Stomach smooth muscle (tissue), 2 donors: ENCODE results near the gene AIP.
"Not testable (repeated sequence)": the region's sequence is repeated elsewhere in the genome, so short reads cannot be mapped to it uniquely, and the experiment has no call there.

Experiments
- H3K27ac ChIP-seq: one replicate; pipeline ENCODE4 v1.7.0; 2013; ENCODE audit warnings: mild to moderate bottlenecking, low read length, inconsistent platforms
- H3K27me3 ChIP-seq, 2 donors: one replicate each; pipeline ENCODE4 v1.7.0; 2013; ENCODE audit warnings: low read length in 2 of 2; ENCODE audit not compliant: insufficient read depth in 2 of 2, control insufficient read depth in 1 of 2
- H3K36me3 ChIP-seq, 2 donors: one replicate each; pipeline ENCODE4 v1.7.0; 2013; ENCODE audit warnings: low read length in 2 of 2; ENCODE audit not compliant: control insufficient read depth in 2 of 2, insufficient read depth in 2 of 2
- H3K4me1 ChIP-seq: one replicate; pipeline ENCODE4 v1.7.0; 2013; ENCODE audit warnings: low read length; ENCODE audit not compliant: control insufficient read depth, insufficient read depth
- H3K4me3 ChIP-seq, 2 donors: one replicate each; pipeline ENCODE4 v1.7.0; 2013; ENCODE audit warnings: low read length in 2 of 2
- H3K9ac ChIP-seq, 2 donors: one replicate each; pipeline ENCODE4 v1.7.0; 2013; ENCODE audit warnings: low read length in 2 of 2, mild to moderate bottlenecking in 1 of 2
- H3K9me3 ChIP-seq, 2 donors: one replicate each; pipeline ENCODE4 v1.7.0; 2013; ENCODE audit warnings: low read length in 2 of 2; ENCODE audit not compliant: control insufficient read depth in 2 of 2
- donor health status: healthy.
- donor health status: Pancreatic carcinoma.

Gene AIP

DNA sequence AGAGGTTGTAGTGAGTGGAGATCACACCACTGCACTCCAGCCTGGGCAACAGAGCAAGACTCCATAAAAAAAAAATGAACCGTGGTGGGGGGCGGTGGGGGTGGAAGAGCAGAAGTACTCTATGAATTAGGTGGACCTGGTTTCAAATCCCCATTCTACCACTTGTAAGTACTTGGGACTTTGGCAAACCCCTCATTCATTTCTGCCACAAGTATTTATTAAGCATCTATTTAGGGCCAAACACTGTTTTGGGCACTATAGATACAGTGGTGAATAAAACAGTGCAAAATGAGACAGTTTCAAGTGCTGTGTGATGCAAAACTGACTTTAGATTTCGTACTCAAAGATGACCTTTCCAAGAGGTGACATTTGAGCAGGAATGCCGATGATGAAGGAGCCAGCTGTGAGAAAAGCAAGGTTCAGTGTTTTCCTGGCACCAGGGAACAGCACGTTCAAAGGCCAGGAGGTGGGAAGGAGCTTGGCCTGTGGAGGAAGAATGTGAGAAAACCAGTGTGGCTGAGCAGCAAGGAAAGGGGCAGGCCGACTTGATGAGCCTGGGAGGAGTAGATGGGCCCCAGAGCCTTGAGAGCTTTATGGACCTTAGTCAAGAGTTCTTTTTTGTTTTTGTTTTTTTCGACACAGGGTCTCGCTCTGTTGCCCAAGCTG lies 12.4 kb upstream of the AIP start:
- Histone ChIP-seq H3K4me1 (peaks cover 24% of the 10 kb centered on the region), H3K4me3 (no peak overlapping the region), H3K9ac (no peak overlapping the region), H3K27ac (no peak overlapping the region), H3K36me3 (no peaks in the 10 kb centered on the region), H3K9me3 (no peaks in the 10 kb centered on the region), H3K27me3 (no peaks in the 10 kb centered on the region)

GRCh38 chr11:67472882-67473281 lies 9.9 kb upstream of the AIP start:
- H3K27me3 ChIP-seq, result no peaks in the 10 kb centered on the region
- no peaks in the 10 kb centered on the region for H3K9me3 ChIP-seq
- H3K9ac ChIP-seq, result no peak overlapping the region
- H3K36me3 ChIP-seq, result no peaks in the 10 kb centered on the region
- H3K4me3 ChIP-seq, result no peak overlapping the region
- no peak overlapping the region for H3K27ac ChIP-seq
- peaks cover 11% of the 10 kb centered on the region for H3K4me1 ChIP-seq

DNA sequence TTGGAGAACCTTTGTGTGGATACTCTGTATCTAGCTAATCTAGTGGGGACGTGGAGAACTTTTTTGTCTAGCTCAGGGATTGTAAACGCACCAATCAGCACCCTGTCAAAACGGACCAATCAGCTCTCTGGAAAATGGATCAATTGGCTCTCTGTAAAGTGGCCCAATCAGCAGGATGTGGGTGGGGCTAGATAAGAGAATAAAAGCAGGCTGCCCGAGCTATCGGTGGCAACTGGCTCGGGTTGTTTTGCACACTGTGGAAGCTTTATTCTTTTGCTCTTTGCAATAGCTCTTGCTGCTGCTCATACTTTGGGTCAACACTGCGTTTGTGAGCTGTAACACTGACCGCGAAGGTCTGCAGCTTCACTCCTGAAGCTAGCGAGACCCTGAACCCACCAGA lies 6.1 kb upstream of the AIP start:
- H3K27ac ChIP-seq, H3K36me3 ChIP-seq, H3K27me3 ChIP-seq, H3K4me3 ChIP-seq, H3K9me3 ChIP-seq, H3K9ac ChIP-seq, H3K4me1 ChIP-seq: not testable (repeated sequence)

DNA sequence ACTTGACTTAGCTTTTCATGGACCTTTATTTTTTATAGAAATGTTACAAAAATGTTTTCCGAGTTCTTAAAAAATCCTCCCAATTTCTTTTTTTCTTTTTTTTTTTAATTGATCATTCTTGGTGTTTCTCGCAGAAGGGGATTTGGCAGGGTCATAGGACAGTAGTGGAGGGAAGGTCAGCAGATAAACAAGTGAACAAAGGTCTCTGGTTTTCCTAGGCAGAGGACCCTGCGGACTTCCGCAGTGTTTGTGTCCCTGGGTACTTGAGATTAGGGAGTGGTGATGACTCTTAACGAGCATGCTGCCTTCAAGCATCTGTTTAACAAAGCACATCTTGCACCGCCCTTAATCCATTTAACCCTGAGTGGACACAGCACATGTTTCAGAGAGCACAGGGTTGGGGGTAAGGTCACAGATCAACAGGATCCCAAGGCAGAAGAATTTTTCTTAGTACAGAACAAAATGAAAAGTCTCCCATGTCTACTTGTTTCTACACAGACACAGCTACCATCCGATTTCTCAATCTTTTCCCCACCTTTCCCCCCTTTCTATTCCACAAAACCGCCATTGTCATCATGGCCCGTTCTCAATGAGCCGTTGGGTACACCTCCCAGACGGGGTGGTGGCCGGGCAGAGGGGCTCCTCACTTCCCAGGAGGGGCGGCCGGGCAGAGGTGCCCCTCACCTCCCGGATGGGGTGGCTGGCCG lies 5.3 kb upstream of the AIP start:
- H3K9ac ChIP-seq, H3K27me3 ChIP-seq, H3K27ac ChIP-seq, H3K9me3 ChIP-seq, H3K36me3 ChIP-seq, H3K4me1 ChIP-seq, H3K4me3 ChIP-seq: not testable (repeated sequence)

- peak overlapping the region; percentile 65 to 91 for H3K4me3 ChIP-seq
- peaks cover 0 to 2% of the 10 kb centered on the region in 2 donors for H3K36me3 ChIP-seq
- peak overlapping the region; percentile 68 to 91 for H3K9ac ChIP-seq
- H3K27me3 ChIP-seq, result no peaks in the 10 kb centered on the region
- H3K4me1 ChIP-seq, result peaks cover 21% of the 10 kb centered on the region
- H3K27ac ChIP-seq, result peak overlapping the region; percentile 76
- H3K9me3 ChIP-seq, result no peaks in the 10 kb centered on the region
Measured at GRCh38 chr11:67482275-67482826, 475 bp upstream of the AIP start.

- Histone ChIP-seq H3K27ac (peak overlapping the region; percentile 76), H3K9ac (peak overlapping the region in 1 of 2 donors; percentile 52), H3K36me3 (peaks cover 4 to 6% of the 10 kb centered on the region in 2 donors), H3K27me3 (no peaks in the 10 kb centered on the region), H3K4me3 (peak overlapping the region; percentile 65 to 91), H3K9me3 (no peaks in the 10 kb centered on the region), H3K4me1 (peaks cover 21% of the 10 kb centered on the region)
Measured at GRCh38 chr11:67483831-67484665, 1.2 kb downstream of the AIP start.

- Histone ChIP-seq H3K9ac (no peak overlapping the region), H3K9me3 (no peaks in the 10 kb centered on the region), H3K4me1 (peaks cover 21% of the 10 kb centered on the region), H3K27ac (no peak overlapping the region), H3K27me3 (no peaks in the 10 kb centered on the region), H3K36me3 (peaks cover 4 to 14% of the 10 kb centered on the region in 2 donors), H3K4me3 (no peak overlapping the region)
Measured at GRCh38 chr11:67484847-67485311, 2.1 kb downstream of the AIP start.

- peaks cover 4 to 19% of the 10 kb centered on the region in 2 donors for H3K36me3 ChIP-seq
- H3K27ac ChIP-seq, H3K4me3 ChIP-seq: not testable (repeated sequence)
Measured at GRCh38 chr11:67485873-67486361, 3.1 kb downstream of the AIP start.

GRCh38 chr11:67486481-67487195 lies 3.8 kb downstream of the AIP start:
- no peaks in the 10 kb centered on the region for H3K27me3 ChIP-seq
- H3K27ac ChIP-seq, result no peak overlapping the region
- H3K4me3 ChIP-seq, result no peak overlapping the region
- H3K36me3 ChIP-seq, result peaks cover 4 to 24% of the 10 kb centered on the region in 2 donors
- H3K9ac ChIP-seq, result no peak overlapping the region
- H3K4me1 ChIP-seq, result peaks cover 27% of the 10 kb centered on the region
- H3K9me3 ChIP-seq, result no peaks in the 10 kb centered on the region

More at GRCh38 chr11:67485873-67486361, 3.1 kb downstream of the AIP start:
- peaks cover 21% of the 10 kb centered on the region for H3K4me1 ChIP-seq
- H3K9ac ChIP-seq, H3K9me3 ChIP-seq, H3K27me3 ChIP-seq: not testable (repeated sequence)
